NCI-H748 treated with DMSO at 0.1 percent for 48 hours (cell line): ENCODE data around the gene KIAA1549.

Source experiments
- DNase-seq: peaks from one replicate; lab custom pipeline; 2025; lab: John Stamatoyannopoulos, UW

KIAA1549 gene

GRCh38 chr7:138975343-138976104 is 5.7 kb downstream of the KIAA1549 start:
- DNase-seq, result no peak

GRCh38 chr7:138974675-138975292 is 6.4 kb downstream of the KIAA1549 start:
- no peak for DNase-seq

GRCh38 chr7:138974103-138974502 is 7.1 kb downstream of the KIAA1549 start:
- DNase-seq, result no peak

DNA sequence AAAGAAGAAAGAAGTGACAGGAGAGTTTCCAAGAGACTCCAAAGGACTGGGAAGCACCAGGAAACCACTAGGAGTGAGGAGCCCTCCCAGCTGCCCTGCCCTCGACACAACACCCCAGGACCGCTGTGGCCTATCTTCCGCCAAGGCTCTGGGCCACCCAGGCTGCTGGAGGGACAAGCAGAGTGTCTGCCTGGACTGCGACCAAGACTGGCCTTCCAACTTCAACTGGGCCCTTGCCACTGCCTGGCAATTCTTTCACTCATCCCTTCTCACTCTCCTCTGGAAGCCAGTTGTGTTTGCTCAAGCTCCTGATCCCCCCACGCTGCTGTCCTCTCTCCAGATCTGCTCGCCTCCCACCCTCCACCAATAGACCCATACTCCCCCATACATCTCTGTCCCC is 10.2 kb downstream of the KIAA1549 start:
- no peak for DNase-seq

DNA sequence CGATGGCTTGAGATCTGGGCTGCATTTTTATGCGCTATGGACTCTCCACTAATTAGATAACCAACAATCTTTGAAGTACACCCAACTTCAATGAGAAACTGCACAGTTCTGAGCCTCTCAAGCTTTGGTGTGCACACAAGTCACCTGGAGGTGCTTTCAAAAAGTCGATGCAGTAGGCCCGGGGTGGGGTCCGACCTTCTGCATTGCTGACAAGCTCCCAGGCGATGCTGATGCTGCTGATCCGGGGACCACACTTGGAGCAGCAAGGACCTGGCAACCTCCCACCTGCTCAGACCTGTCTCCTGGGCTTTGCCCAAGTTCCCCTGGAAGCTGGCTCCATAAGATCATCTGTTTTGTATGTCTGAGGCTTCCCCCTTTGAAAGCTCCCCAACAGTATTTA is 10.7 kb downstream of the KIAA1549 start:
- DNase-seq, result no peak

GRCh38 chr7:138967159-138967558 is 14.0 kb downstream of the KIAA1549 start:
- DNase-seq, result no peak

DNA sequence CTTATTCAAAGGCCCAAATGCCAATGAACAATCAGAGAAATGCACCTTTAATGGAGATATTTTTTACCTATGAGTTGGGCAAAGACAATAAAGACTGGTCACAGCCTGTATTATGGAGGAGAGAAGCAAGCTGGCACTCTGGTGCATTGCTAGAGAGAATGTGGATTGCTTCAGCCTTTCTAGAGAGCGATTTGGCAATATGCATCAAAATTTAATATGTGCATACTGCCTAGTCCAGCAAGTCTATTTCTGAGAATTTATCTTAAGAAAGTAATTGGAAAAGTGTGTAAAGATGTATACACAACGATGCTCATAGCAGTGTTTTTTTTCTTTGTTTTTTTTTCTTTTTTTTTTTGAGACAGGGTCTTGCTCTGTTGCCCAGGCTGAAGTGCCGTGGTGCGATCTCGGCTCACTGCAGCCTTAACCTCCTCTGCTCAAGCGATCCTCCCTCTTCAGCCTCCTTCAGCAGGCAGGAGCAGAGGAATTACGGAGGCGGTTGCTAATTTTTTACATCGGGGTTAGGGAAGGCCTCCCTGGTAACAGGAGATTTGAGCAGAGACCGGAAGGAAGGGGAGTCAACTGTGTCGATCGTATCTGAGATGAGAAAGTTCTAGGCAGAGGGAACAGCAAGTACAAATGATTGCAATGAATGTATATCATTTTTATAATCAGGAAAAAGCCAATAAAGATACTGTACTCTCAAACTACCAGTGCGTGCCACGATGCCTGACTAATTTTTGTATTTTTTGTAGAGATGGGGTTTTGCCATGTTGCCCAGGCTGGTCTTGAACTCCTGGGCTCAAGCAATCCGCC is 16.4 kb downstream of the KIAA1549 start:
- DNase-seq, result no peak

- no peak for DNase-seq
Measured at GRCh38 chr7:138963675-138964074, 17.5 kb downstream of the KIAA1549 start.

GRCh38 chr7:138962561-138963270 is 18.5 kb downstream of the KIAA1549 start:
- no peak for DNase-seq

GRCh38 chr7:138961159-138961558 is 20.0 kb downstream of the KIAA1549 start:
- DNase-seq, result no peak

- DNase-seq, result no peak
Measured at GRCh38 chr7:138958391-138958956, 22.7 kb downstream of the KIAA1549 start.

DNA sequence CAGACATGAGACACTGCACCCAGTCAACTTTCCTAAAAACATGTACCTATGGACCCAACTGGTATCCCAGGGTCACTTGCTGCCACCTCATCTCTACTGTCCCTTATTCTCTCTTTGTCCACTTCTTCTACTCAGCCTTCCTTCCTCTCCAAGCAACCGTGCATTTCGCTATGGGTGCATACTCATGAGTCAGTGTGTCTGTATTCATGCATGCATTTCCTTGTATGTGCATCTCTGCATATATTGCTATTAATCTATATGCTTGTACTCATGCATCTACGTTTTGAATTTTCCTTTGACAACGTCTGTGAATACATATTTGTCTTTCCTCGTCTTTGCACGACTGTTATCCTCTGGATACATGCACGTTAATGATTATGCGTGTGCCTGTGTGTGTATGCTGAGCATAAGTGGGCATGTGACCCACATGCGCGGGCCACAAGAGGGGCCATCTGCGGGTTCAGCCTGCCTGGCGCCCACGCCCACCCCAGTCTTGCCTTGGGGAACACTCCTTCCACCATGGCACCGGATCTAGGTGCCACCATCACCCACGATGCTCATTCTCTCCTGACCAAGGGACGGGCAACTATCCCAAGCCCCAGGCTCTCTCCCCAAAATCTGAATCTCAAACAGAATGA is 23.3 kb downstream of the KIAA1549 start:
- DNase-seq, result no peak

DNA sequence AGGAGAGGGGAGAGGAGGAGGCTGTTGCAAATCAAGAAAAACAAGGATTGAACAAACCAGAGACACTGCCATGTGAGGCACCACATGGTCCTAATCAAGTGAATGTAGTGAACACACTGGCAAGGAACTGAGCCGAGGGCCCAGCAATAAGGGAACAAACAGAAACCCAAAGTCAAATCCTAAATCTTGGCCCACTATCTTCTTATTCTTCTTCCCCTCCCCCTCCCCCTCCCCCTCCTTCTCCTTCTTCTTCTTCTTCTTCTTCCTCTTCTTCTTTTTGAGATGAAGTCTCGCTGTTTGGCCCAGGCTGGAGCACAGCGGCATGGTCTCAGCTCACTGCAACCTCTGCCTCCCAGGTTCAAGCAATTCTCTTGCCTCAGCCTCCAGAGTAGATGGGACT is 24.0 kb downstream of the KIAA1549 start:
- no peak for DNase-seq

DNA sequence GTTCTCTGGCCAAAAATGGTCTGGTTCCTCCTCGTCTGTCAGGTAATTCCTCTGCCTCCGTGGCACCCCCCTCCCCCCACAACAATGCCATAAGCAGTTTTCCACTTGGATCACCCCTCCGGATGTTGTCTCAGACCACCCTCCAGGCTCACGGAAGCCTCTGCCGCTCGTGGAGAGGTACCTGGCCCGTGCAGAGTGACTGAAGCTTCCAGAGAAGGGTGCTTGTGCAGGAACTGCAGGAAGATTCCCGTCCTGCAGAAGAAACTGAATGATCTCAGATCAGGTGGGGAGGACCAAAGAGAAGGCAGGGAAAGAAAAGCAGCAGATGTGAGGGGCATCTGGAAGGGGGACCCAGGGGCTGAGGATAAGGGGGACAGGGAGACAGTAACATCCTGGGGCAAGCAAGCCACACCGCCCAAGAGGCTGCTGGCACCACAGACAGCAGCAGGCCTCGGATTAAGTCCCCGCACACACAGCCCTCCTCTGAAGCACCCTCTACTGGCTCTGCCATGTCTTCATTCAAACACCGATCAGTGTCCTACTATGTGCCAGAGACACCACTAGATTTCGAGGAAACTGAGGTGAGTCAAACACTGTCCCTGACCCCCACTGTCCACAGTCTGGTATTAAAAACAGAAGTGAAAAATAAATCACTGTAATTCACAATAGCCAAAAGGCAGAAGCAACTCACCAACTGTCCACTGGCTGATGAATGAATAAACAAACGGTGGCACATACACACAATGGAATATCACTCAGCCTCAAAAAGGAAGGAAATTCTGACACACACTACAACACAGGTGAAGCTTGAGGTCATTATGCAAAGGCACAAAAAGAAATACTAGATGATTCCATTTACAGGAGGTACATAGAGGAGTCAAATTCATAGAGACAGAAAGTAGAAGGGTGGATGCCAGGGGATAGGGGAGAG is 26.4 kb downstream of the KIAA1549 start:
- no peak for DNase-seq

GRCh38 chr7:138952791-138953190 is 28.4 kb downstream of the KIAA1549 start:
- DNase-seq, result no peak

DNA sequence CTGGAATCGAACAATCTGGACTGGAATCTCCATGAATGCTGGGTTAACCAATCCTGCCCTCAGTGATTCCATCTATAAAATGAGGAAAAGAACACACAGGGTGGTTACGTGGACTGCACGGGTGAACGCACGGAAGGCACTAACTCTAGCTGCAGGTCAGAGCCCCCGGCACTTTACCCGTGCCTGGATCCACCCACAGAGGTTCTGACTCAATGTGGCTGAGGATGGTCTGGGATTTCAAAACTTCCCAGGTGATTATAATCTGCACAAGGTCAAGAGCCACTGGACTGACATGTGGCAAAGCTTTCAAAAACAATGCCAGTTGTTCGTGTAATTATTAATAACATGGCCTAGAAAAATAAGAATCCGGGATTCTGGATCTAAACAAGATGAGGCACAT is 29.2 kb downstream of the KIAA1549 start:
- no peak for DNase-seq

DNA sequence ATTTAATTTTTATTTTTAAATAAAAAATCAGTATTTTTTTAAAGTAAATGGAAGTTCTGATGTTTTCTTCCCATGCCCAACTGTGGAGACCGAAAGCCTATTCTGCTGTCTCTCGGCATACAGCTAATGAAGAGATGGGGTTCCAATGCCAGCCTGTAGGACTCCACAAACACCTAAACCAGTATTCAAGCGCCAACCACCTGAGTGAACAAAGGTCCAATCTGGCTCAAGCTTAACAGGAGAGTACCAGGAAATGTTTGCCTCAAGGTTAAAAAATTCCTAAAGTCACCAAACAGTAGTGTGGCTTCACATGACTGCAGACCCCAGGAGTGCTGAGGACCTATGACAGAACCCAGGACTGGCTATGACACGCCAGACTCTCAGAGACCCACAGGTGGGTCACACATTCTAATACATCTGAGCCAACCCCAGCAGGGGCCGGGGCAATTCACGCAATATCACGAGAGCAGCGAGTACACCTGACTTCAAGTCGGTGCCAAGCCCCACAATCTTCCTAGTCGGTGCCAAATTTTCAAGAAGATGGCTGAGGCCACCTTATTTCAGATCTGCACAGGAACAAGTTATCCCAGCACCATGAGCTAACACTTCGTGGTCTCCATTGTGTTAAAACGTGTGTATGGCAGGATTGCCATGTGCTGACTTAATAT is 31.6 kb downstream of the KIAA1549 start:
- no peak for DNase-seq

- DNase-seq, result no peak
Measured at GRCh38 chr7:138948403-138948802, 32.8 kb downstream of the KIAA1549 start.

DNA sequence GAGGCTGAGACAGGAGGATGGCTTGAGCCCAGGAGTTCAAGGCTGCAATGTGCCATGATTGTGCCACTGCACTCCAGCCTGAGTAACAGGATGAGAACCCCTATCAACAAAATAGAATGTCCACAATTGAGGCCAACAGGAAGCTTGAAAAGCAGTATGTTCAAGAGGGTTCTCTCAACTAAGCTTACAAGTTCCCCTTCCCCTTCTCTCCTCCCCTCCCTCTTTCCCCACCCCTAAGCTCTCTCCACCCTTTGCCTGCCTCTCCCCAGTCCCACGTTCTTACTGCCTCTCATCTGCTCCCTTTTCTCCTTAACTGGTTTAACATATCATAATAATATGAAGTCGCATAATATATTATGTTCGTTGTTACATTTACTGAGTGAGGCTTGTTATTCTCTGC is 35.4 kb downstream of the KIAA1549 start:
- DNase-seq, result no peak

- no peak for DNase-seq
Measured at GRCh38 chr7:138945154-138945553, 36.0 kb downstream of the KIAA1549 start.
